Stimulated activated CD4-positive, alpha-beta T cell treated with anti-CD3 and anti-CD28 coated beads, TNF-alpha, amount 100 ng/mL, for 48 hours (primary cell): ENCODE data around the gene RGS11.
A peak's percentile ranks its signal among the peaks of the same experiment; 100 is the strongest.

Experiments used
- DNase-seq, 3 donors: peaks; one replicate each; pipeline ENCODE4 v3.0.0-alpha.2; 2020; ENCODE audit warnings: low read depth in 3 of 3

Gene RGS11

DNA sequence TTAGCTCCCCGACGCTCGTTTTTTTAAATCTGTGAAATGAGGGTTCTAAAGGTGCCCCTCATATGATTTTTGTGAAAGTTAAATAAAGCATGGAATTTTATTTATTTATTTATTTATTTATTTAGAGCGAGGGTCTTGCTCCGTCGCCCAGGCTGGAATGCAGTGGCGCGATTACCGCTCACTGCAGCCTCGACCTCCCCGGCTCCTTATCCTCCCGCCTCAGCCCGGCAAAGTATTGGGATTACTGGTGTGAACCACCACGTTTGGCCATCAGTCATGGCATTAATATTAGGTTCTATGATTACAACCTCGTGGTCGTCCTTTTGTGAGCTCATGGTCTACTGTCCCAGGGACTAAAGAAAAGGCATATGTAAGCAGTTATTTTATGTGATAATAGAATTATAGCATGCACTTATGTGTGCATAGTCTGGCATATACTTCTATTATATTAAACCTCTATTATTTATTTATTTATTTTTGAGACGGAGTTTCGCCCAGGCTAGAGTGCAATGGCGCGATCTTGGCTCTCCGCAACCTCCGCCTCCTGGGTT, 45.9 kb downstream of the RGS11 start:
- DNase-seq, result no peak

DNA sequence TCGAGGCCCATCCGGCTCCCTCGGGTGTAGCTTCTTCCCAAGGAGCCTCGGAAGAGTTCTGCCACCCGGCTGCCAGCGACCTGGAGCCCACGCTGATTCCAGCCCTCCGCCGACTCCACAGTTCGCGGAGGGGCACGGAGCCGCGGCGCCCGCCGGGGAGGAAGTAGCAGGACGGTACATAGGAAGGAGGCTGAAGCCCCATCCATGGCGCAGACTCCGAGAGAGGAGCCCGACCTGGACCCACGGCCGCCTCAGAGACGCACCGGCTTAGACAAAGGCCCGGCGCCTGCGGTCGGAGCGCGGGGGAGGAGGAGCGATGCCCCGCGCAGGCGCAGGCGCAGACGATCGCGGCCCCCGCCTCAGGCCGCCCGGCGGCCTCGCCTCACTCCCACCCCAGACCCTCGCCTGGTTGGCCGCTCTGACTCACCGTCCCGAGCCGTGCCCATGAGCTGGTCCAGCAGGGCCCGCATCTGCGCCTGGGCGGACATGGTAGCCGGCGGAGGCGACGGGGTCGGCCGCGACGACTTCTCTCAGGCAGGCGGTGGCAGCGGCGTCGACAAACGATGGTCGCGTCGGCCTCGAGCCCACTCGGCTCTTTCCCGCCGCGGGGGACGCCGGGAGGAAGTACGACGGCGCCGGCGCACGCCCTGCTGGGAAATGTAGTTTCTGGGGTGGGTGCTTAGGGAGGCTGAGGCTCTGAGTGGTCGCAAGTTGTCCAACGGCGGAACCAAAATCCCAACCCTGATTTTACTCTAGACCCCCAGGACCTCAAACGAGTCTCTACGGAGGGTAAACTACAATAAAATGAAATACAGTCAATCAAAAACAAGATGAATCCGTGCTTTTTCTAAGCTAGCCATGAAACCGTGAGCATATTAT, 46.7 kb downstream of the RGS11 start, which contains the start of gene LUC7L:
TSS of gene LUC7L (minus strand) at position 598 of the 879 bp plus-strand sequence. CDS start at position 488, 110 bp downstream.
- peak; percentile 70 to 86 (median 75) for DNase-seq

DNA sequence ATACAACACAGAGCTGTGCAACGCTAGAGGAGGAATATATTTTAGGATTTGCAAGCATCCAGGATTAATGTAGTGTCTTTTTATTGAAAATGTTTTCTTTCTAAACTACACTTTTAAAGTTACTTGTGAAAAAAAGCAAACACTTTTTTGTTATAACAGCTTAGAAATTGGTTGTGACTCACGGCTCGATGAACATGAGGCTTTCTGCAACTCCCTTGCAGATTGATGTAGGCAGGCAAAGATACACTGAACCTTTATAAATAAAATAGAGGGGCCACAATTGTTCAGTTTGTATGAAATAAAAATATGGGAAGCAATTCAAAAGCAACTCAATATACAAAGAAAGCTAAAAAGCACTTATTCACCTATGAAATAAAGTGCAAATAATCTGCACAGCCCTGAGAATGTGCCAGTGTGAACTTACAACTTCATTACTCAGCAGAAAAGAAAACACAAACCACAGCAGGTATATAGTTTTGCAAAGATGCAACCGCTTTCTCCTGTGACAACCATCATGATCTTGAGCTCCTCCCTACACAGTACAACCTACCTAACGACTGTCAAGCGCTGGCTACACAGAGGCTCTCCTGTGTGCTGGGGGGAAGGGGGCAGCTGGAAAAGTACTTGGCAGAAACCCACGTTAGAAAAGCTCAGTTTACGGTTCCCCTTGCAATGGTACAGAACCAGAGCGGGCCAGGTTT, 47.4 kb downstream of the RGS11 start:
- DNase-seq, result no peak

DNA sequence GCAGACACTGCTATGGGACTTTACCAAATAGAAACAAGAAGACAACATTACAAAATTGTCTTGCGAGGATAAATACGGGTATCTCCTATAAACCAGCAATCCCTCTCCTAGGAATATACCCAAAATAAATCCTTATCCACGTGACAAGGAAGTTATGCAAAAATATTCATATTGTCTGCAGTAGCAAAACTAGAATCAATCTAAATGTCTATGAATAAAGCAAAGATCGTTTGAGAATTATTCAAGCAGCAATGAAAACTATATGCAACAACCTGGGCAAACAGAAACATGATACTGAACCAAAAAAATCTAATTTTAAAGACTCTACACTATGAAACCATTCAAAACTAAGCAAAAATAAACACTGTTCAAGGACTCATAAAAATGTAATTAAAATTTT, 55.7 kb downstream of the RGS11 start:
- DNase-seq, result no peak
